ENCODE results near the gene GAL3ST2.
"Not testable (repeated sequence)": the region's sequence is repeated elsewhere in the genome, so short reads cannot be mapped to it uniquely, and the experiment has no call there.

- not testable (repeated sequence) for TF ChIP-seq POLR2A, CTCF (IDR thresholded peaks at IDR 0.05)
Observed at GRCh38 chr2:241819947-241820624, 43.5 kb downstream of the GAL3ST2 start.

Measured in Peyer's patch (tissue), 4 donors.